Lower lobe of right lung (tissue), 2 donors: ENCODE results near the gene YPEL1. TPM values are rescaled to one million over a fixed set of nuclear protein-coding genes. Genes with fewer than 3 reads are reported as not detected.
"Not testable (repeated sequence)": the region's sequence is repeated elsewhere in the genome, so short reads cannot be mapped to it uniquely, and the experiment has no call there.

Experiments used
- ATAC-seq, 2 donors: fragments of 200-7000 bp; cut with Tn5 transposase; one replicate each; pipeline ENCODE4 v1.9.1; 2020 to 2022; ENCODE audit warnings: mild to moderate bottlenecking in 2 of 2, moderate library complexity in 2 of 2
- DNase-seq: peaks from one replicate; pipeline ENCODE4 v3.0.0-alpha.2; 2020
- H3K27ac ChIP-seq: fragments of 200-600 bp; one replicate; pipeline ENCODE4 v1.8.0; 2022
- H3K27me3 ChIP-seq: fragments of 200-600 bp; one replicate; pipeline ENCODE4 v1.8.0; 2022; ENCODE audit warnings: low read depth
- H3K36me3 ChIP-seq: fragments of 200-600 bp; one replicate; pipeline ENCODE4 v1.8.0; 2022; ENCODE audit warnings: mild to moderate bottlenecking
- H3K4me1 ChIP-seq: fragments of 200-600 bp; one replicate; pipeline ENCODE4 v1.8.0; 2022
- H3K4me3 ChIP-seq: fragments of 200-600 bp; one replicate; pipeline ENCODE4 v1.8.0; 2022; ENCODE audit warnings: mild to moderate bottlenecking
- H3K9me3 ChIP-seq: fragments of 200-600 bp; one replicate; pipeline ENCODE4 v1.8.0; 2022
- intact Hi-C: fragments of 100-400 bp; cut with DNase I; formaldehyde crosslinking; loops from one replicate; pipeline ENCODE4 v1.11.0; 2022
- total RNA-seq: library from RNA; stranded (reverse); fragmentation: NEBNext Ultra II Directional; extraction: Animal tissue kit (Norgen Biotek cat#: 25700); gene quantifications from one replicate; pipeline ENCODE4 v1.2.1, GENCODE V29; 2021
- TF ChIP-seq, protein P1 (sequence below): fragments of 200-600 bp; IDR thresholded peaks from one replicate; pipeline ENCODE4 v1.8.0; 2022; ENCODE audit warnings: antibody characterized with exemption, mild to moderate bottlenecking
- donor health status: DM: no; HTN: yes; CAD: no; lungs with severe emphysema.

YPEL1 gene
- total RNA-seq, 1 donor from 2014 or later = 7.6 TPM

DNA sequence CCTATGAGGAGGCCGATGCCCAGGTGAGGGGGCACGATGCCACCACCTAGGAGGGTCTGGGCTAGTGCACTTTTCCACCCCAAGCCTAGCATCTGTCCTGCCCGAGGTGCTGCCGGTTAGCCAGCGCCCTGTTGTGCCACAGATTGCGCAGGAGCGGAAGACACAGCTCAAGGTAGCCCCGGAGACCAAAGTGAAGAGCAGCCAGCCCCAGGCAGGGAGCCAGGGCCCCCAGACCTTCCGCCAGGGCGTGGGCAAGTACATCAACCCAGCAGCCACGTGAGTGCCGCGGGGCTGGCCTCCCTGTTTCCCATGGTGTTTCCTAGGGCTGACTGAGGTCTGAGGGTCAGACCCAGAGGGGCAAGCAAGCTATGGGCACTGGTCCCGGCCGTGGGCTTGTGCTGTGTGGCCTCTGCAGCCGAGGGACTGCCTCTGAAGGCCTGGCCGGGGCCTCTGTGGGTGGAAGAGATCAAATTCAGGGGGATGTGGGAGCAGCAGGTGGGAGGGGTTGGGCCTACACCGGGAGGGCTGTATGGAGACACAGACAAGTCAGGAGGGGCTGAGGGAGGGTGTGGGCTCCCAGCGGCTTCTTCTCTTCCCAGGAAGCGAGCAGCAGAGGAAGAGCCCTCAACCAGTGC, 40.7 kb downstream of the YPEL1 start:
- DNase-seq (no peak), ATAC-seq (no peak)
- intact Hi-C loops = no loop called here
- no peaks in the 10 kb centered on the region for H3K27me3 ChIP-seq
- peaks cover 89% of the 10 kb centered on the region for H3K36me3 ChIP-seq
- H3K4me1 ChIP-seq = peaks cover 11% of the 10 kb centered on the region
- no peak overlapping the region for H3K27ac ChIP-seq
- no peak overlapping the region for H3K4me3 ChIP-seq
- no peaks in the 10 kb centered on the region for H3K9me3 ChIP-seq
- TF ChIP-seq, protein P1, sequence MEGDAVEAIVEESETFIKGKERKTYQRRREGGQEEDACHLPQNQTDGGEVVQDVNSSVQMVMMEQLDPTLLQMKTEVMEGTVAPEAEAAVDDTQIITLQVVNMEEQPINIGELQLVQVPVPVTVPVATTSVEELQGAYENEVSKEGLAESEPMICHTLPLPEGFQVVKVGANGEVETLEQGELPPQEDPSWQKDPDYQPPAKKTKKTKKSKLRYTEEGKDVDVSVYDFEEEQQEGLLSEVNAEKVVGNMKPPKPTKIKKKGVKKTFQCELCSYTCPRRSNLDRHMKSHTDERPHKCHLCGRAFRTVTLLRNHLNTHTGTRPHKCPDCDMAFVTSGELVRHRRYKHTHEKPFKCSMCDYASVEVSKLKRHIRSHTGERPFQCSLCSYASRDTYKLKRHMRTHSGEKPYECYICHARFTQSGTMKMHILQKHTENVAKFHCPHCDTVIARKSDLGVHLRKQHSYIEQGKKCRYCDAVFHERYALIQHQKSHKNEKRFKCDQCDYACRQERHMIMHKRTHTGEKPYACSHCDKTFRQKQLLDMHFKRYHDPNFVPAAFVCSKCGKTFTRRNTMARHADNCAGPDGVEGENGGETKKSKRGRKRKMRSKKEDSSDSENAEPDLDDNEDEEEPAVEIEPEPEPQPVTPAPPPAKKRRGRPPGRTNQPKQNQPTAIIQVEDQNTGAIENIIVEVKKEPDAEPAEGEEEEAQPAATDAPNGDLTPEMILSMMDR = no peak

DNA sequence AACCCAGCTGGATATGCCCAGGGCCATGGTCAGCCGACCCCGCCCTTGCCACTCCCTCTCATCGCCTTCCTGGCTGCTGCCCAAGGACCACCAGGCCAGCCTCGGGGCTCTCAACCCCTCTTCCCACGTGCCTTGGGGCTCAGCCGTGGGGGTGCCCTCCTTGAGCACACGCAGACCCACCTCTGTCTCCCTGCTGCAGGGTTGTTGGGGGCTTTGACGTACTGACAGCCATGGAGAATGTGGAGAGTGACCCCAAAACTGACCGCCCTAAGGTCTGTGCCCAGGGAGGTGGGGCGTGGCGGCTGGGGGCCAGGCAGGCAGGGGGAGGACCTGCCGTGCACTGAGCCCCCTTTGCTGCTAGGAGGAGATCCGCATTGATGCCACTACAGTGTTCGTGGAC, 41.2 kb downstream of the YPEL1 start:
- H3K4me3 ChIP-seq = no peak overlapping the region
- intact Hi-C loops = no loop called here
- DNase-seq = no peak

DNA sequence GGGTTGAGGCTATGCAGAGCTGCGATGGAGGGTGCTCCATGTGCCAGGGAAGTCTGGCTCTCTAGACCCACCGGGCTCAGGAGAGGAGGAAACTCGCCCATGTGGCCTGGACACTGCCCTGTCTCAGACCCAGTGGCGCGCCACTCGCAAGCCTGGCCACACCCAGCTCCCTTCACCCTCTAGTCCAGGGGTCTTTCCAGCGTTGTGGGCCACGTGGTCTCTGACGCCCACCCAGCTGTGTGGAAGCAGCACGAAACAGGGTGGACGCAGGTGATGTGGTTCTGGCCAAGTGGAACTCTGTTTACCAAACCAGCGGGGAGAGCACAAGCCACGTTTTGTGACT, 41.6 kb downstream of the YPEL1 start:
- H3K9me3 ChIP-seq = no peaks in the 10 kb centered on the region
- TF ChIP-seq, protein P1 = no peak
- no peak for ATAC-seq

More for the DNA sequence above, 41.2 kb downstream of the YPEL1 start:
- H3K9me3 ChIP-seq = no peaks in the 10 kb centered on the region
- ATAC-seq = no peak
- H3K27me3 ChIP-seq = no peaks in the 10 kb centered on the region
- no peak overlapping the region for H3K27ac ChIP-seq
- TF ChIP-seq, protein P1 = no peak
- peaks cover 11% of the 10 kb centered on the region for H3K4me1 ChIP-seq
- H3K36me3 ChIP-seq = peaks cover 90% of the 10 kb centered on the region

DNA sequence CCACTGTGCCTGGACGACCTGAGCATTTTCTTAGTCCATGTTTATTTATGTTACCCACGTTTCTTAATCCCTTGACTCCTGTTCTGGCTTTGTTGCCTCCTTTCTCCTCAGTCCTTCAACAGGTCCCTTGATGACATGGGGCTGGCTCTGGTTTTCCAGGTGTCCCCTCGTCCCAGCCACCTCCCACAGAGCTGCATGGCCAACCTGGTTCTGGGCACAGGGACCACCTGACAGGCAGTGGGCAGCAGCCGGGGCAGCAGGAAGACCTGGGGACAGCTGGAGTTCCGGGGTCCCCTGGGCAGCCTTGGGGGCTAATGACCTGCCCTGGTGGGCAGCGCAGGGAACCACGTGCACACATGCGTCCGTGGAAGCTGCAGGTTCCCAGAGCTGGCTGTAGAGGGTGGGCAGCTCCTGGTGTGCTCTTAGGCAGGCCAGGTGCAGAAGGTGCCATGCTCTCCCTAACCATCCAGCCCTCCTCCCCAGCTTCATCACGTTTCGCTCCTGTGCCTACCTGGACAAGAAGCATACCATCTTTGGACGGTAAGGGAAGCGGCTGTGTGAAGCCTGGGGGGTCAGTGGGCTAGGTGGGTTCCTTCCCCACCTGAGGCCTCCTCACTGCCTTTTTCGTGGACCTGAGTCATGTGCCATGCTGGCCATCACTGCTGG, 42.1 kb downstream of the YPEL1 start:
- ATAC-seq = no peak
- peaks cover 90% of the 10 kb centered on the region for H3K36me3 ChIP-seq
- peaks cover 4% of the 10 kb centered on the region for H3K4me1 ChIP-seq
- H3K27ac ChIP-seq = no peak overlapping the region
- no peaks in the 10 kb centered on the region for H3K9me3 ChIP-seq
- DNase-seq = peak; percentile 34
- TF ChIP-seq, protein P1 = no peak
- no peak overlapping the region for H3K4me3 ChIP-seq
- no peaks in the 10 kb centered on the region for H3K27me3 ChIP-seq
- intact Hi-C loops = no loop called here

More for the DNA sequence above, 41.6 kb downstream of the YPEL1 start:
- peaks cover 9% of the 10 kb centered on the region for H3K4me1 ChIP-seq
- H3K36me3 ChIP-seq = peaks cover 90% of the 10 kb centered on the region
- no peak overlapping the region for H3K4me3 ChIP-seq
- no peaks in the 10 kb centered on the region for H3K27me3 ChIP-seq
- intact Hi-C loops = no loop called here
- DNase-seq = no peak
- no peak overlapping the region for H3K27ac ChIP-seq

DNA sequence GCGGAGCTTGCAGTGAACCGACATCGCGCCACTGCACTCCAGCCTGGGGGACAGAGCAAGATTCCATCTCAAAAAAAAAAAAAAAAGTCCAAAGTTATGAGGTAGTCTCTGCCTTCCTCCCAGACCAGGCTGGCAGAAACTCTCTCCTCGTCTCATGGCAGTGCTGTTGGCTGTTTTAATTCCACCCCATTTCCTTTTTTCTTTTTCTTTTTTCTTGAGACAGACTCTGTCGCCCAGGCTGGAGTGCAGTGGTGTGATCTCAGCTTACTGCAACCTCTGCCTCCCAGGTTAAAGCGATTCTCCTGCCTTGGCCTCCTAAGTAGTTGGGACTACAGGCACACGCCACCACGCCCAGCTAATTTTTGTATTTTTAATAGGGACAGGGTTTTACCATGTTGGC, 42.7 kb downstream of the YPEL1 start:
- H3K27ac ChIP-seq, H3K27me3 ChIP-seq, intact Hi-C loops, ATAC-seq, H3K4me3 ChIP-seq, H3K4me1 ChIP-seq, H3K9me3 ChIP-seq: not testable (repeated sequence)
- peak; percentile 10 for DNase-seq
- H3K36me3 ChIP-seq = peaks cover 92% of the 10 kb centered on the region

DNA sequence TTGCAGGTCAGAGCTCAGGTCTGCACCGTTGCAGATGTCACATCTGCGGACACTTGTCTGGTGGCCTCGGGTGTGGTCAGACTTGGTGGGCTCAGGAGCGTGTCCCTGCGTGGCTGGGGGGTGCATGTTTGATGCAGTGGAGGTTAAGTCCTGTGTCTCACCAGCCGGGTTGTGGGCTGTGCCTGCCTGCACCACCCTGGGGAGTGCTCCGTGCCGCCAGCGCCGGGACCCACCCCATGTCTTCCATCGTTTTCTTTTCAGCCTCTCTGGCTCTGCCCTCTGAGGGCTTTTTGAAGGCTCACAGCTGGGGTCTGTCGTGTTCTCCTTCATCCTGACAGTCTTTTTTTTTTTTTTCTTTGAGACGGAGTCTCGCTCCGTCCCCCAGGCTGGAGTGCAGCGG, 43.8 kb downstream of the YPEL1 start:
- intact Hi-C loops = no loop called here
- no peak overlapping the region for H3K27ac ChIP-seq
- H3K27me3 ChIP-seq = no peaks in the 10 kb centered on the region
- no peak overlapping the region for H3K4me3 ChIP-seq
- peak; percentile 35 for DNase-seq
- no peaks in the 10 kb centered on the region for H3K9me3 ChIP-seq
- H3K36me3 ChIP-seq = peaks cover 92% of the 10 kb centered on the region
- TF ChIP-seq, protein P1 = no peak
- ATAC-seq = no peak
- H3K4me1 ChIP-seq = no peaks in the 10 kb centered on the region
